Gastrocnemius medialis (tissue), 4 donors: ENCODE data around the gene WDR33. TPM values are rescaled to one million over a fixed set of nuclear protein-coding genes. Genes with fewer than 3 reads are reported as not detected.

ENCODE experiments used
- ATAC-seq, 2 donors: fragments of 150-250 bp; one replicate each; pipeline ENCODE4 v1.9.1; 2016
- DNase-seq, 2 donors: peaks; one replicate each; pipeline ENCODE4 v3.0.0-alpha.2; 2019
- H3K27ac ChIP-seq, 4 donors: fragments of 200-600 bp; sonication (generic); 1 replicate in 1 of 4; 2 replicates in 3 of 4; pipeline ENCODE4 v1.5.1; 2016 to 2018; ENCODE audit warnings: mild to moderate bottlenecking in 2 of 4, moderate library complexity in 1 of 4
- H3K27me3 ChIP-seq, 3 donors: fragments of 200-600 bp; sonication (generic) in 2 of 3; 1 replicate in 1 of 3; 2 replicates in 2 of 3; pipeline versions ENCODE4 v1.5.1 to v1.6.0; 2016 to 2019; ENCODE audit warnings: mild to moderate bottlenecking in 1 of 3, moderate library complexity in 1 of 3
- H3K36me3 ChIP-seq, 2 donors: fragments of 200-600 bp; sonication (generic) in 1 of 2; one replicate each; pipeline ENCODE4 v1.5.1; 2017 to 2018
- H3K4me1 ChIP-seq, 2 donors: fragments of 200-600 bp; sonication (generic) in 1 of 2; one replicate each; pipeline ENCODE4 v1.5.1; 2016 to 2017; ENCODE audit warnings: mild to moderate bottlenecking in 2 of 2
- H3K4me3 ChIP-seq, 4 donors: fragments of 200-600 bp; sonication (generic) in 3 of 4; 1 replicate in 1 of 4; 2 replicates in 3 of 4; pipeline ENCODE4 v1.5.1; 2016 to 2019; ENCODE audit warnings: mild to moderate bottlenecking in 2 of 4
- H3K9me3 ChIP-seq, 3 donors: fragments of 200-600 bp; sonication (generic) in 2 of 3; 1 replicate in 1 of 3; 2 replicates in 2 of 3; pipeline ENCODE4 v1.5.1; 2016 to 2019
- POLR2A ChIP-seq, 2 donors: fragments of 450-650 bp; IDR thresholded peaks; one replicate each; pipeline ENCODE4 v1.6.1; 2017; ENCODE audit warnings: antibody characterized with exemption in 2 of 2, mild to moderate bottlenecking in 2 of 2, moderate library complexity in 2 of 2
- in situ Hi-C, 4 donors: fragments of 200-750 bp; cut with MboI; loops; one replicate each; pipeline versions ENCODE4 v1.15.0 to v1.8.0; 2017; ENCODE audit warnings: low sequenced_read_pairs in 4 of 4
- intact Hi-C: fragments of 100-400 bp; cut with DNase I; formaldehyde crosslinking; loops from one replicate; pipeline ENCODE4 v1.15.1; 2023; ENCODE audit warnings: low total_unique reads
- total RNA-seq, 4 donors: library from RNA; depleted of rRNA; stranded (reverse); fragments of >200 nt; gene quantifications; one replicate each; pipeline versions ENCODE4 v1.1.0 to v1.2.3, GENCODE V29; 2016
- TF ChIP-seq, protein P1 (sequence below), 5 experiments: fragments of 450-650 bp in 3 of 5; fragments of 200-600 bp in 2 of 5; sonication (generic) in 2 of 5; IDR thresholded peaks in 4 of 5; conservative IDR thresholded peaks in 1 of 5; 1 replicate in 4 of 5; 2 replicates in 1 of 5; pipeline ENCODE4 v1.5.1; 2016 to 2019; ENCODE audit warnings: antibody characterized with exemption in 5 of 5, mild to moderate bottlenecking in 3 of 5, moderate library complexity in 3 of 5

WDR33 gene
- total RNA-seq = 10 to 100 TPM; 13.6 to 31.4 (median 20.6) TPM

DNA sequence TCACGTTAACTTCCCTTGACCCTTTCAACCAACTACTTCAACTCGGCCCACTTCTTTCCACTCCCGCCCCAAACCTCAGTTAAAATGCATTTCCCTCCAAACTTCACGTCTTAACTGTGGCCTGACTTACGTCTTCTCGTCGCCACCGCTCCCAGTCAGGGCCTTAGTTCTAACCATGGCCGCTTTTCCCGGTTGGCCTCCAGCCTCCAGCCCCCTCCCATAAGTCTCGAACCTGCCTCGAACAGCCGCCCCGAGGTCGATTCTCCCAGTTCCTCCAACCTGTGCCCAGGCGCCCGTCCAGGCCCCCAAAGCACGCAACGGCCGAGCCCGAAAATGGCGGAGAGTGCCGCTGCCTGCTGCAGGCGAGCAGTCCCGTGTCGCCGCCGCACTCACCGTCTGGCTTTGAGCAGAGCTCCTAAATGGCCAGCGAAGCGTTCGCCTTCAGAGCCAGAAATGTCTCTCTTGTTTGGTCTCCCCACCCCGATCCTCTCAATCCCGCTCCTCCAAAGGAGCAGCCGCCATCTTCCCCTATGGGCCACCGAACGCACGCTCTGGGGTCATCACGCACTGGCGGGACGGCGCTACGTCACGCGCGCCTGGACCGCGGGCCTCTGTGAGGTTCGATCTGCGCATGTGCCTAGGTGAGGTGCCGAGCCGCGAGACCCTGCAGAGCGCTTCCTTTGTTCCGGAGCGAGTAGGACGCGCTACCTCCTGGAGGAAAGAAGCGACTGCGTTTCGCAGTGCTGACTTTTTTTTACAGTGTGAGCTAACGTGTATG, at the start of gene WDR33:
Gene WDR33, minus strand, starts transcription at position 553 of the 778 bp plus-strand sequence. CDS start 40,190 bp downstream, outside the sequence.
- DNase-seq (peak; percentile 80 to 90), ATAC-seq (peak; percentile 95 to 96)
- Histone ChIP-seq H3K9me3 (no peaks in the 10 kb centered on the region), H3K36me3 (no peaks in the 10 kb centered on the region), H3K4me1 (peaks cover 34 to 48% of the 10 kb centered on the region in 2 donors), H3K27me3 (no peaks in the 10 kb centered on the region), H3K4me3 (peak within 1 kb of the TSS; percentile 70 to 89 (median 88)), H3K27ac (peak within 1 kb of the TSS; percentile 86 to 97 (median 93))
- peak; percentile 76 to 79 for TF ChIP-seq POLR2A (IDR thresholded peaks at IDR 0.05)
- TF ChIP-seq, protein P1, sequence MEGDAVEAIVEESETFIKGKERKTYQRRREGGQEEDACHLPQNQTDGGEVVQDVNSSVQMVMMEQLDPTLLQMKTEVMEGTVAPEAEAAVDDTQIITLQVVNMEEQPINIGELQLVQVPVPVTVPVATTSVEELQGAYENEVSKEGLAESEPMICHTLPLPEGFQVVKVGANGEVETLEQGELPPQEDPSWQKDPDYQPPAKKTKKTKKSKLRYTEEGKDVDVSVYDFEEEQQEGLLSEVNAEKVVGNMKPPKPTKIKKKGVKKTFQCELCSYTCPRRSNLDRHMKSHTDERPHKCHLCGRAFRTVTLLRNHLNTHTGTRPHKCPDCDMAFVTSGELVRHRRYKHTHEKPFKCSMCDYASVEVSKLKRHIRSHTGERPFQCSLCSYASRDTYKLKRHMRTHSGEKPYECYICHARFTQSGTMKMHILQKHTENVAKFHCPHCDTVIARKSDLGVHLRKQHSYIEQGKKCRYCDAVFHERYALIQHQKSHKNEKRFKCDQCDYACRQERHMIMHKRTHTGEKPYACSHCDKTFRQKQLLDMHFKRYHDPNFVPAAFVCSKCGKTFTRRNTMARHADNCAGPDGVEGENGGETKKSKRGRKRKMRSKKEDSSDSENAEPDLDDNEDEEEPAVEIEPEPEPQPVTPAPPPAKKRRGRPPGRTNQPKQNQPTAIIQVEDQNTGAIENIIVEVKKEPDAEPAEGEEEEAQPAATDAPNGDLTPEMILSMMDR (IDR thresholded peaks at IDR 0.05 in 4 of 5, conservative IDR thresholded peaks at IDR 0.05 in 1 of 5) = peak in 2 of 5 experiments; percentile 15 to 19
- intact Hi-C loops = loop anchor here (1.0 to 5.0 kb wide), 4 partner anchors 47 to 299 kb away; partner anchors contain the start of genes IWS1, POLR2D and SAP130
- in situ Hi-C loops = no loop called here

DNA sequence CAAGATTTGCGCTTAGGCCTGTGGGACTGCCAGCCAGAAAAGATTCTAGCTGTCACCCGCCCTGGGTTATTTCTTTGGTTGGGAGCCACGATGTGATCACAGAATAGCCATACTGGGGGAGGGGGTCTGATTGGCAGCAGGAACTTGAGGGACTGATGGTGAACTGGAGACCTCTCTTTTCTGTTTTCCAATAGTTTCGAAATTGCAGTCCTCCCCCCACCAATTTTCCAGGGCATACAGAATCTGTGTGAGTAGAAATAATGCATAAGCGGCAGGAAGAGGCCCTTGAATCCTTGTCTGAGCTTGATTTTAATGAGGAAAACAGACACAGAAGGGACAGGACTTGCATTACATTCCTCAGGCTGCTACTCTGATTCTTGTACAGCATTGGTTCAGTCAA, 49.2 kb upstream of the WDR33 start:
- H3K4me1 ChIP-seq = peaks cover 8 to 27% of the 10 kb centered on the region in 2 donors
- ATAC-seq (no peak), DNase-seq (no peak)
- in situ Hi-C loops = no loop called here
- intact Hi-C loops = no loop called here
- H3K36me3 ChIP-seq = peaks cover 0 to 26% of the 10 kb centered on the region in 2 donors
- H3K4me3 ChIP-seq = no peak overlapping the region
- H3K27me3 ChIP-seq = no peaks in the 10 kb centered on the region
- no peak for TF ChIP-seq POLR2A (IDR thresholded peaks at IDR 0.05)
- TF ChIP-seq, protein P1 (IDR thresholded peaks at IDR 0.05 in 4 of 5, conservative IDR thresholded peaks at IDR 0.05 in 1 of 5) = no peak
- H3K27ac ChIP-seq = peak overlapping the region in 1 of 4 donors; percentile 39
- no peaks in the 10 kb centered on the region for H3K9me3 ChIP-seq

DNA sequence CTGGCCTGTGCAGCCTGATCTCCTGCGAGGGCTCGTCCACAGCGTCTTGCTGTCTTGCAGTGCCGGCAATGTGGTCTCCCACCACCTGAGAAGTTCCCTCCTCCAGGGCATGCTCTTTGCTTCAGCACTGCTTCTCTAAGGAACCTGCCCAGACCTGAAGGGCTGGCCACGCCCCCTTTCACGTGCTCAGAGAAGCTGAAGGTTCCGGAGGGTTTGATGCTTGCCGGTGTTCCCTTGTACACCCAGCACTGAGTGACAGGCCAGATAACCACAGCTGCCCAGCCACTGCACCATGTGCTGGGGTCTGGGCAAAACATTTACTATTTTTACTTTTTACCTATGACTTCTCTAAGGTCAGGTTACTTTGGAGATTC, 48.7 kb upstream of the WDR33 start:
- intact Hi-C loops (loop anchor here (2.0 to 10.0 kb wide), 3 partner anchors 27 to 285 kb away; partner anchors contain the start of gene SAP130), in situ Hi-C loops (no loop called here)
- TF ChIP-seq, protein P1 (IDR thresholded peaks at IDR 0.05 in 4 of 5, conservative IDR thresholded peaks at IDR 0.05 in 1 of 5) = no peak
- no peak for TF ChIP-seq POLR2A (IDR thresholded peaks at IDR 0.05)
- Histone ChIP-seq H3K27ac (peak overlapping the region in 1 of 4 donors; percentile 39), H3K4me3 (no peak overlapping the region), H3K4me1 (peaks cover 8 to 27% of the 10 kb centered on the region in 2 donors), H3K36me3 (peaks cover 0 to 23% of the 10 kb centered on the region in 2 donors), H3K9me3 (no peaks in the 10 kb centered on the region), H3K27me3 (no peaks in the 10 kb centered on the region)
- no peak for DNase-seq
- ATAC-seq = no peak

DNA sequence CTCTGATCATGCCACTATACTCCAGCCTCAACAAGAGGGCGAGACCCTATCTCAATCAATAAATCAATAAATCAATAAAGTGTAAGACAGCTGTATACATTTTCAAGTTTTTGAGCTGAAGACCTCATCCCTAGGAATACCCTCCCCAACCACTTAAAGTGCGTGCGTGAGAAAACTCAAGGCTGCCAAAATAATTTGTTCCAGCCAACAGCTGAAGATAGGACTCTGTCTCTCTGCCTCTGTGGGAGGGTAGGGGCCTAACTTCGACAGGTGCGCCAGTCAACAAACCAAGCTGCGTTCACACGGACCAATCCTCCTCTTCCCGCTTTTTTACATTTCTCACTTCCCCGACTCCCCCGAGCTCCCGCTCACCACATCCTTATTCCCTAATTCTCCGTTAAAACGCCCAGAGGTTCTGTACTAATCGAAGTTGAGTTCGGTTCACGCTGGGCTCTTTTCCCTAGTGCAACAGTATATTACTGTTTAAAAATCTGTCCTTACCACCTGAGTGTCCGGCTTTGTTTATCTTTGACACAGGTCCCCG, 46.4 kb upstream of the WDR33 start:
- Histone ChIP-seq H3K4me3 (peak overlapping the region; percentile 75 to 99 (median 90)), H3K4me1 (peaks cover 8 to 27% of the 10 kb centered on the region in 2 donors), H3K36me3 (peaks cover 0 to 6% of the 10 kb centered on the region in 2 donors), H3K9me3 (no peaks in the 10 kb centered on the region), H3K27ac (peak overlapping the region; percentile 80 to 90 (median 83)), H3K27me3 (no peaks in the 10 kb centered on the region)
- TF ChIP-seq POLR2A (IDR thresholded peaks at IDR 0.05) = no peak
- TF ChIP-seq, protein P1 (IDR thresholded peaks at IDR 0.05 in 4 of 5, conservative IDR thresholded peaks at IDR 0.05 in 1 of 5) = no peak
- DNase-seq (no peak), ATAC-seq (peak; percentile 11 to 12)
- intact Hi-C loops = loop anchor here (10.0 kb wide), 1 partner anchor 283 kb away; no protein-coding TSS in a partner anchor
- in situ Hi-C loops = no loop called here
